BJ (cell line): Measurements from ENCODE around the gene DSCAML1. TPM values are rescaled to one million over a fixed set of nuclear protein-coding genes. Genes with fewer than 3 reads are reported as not detected.

Source experiments
- CTCF ChIA-PET: fragments of 350-600 bp; formaldehyde crosslinking; extraction: SDS; loops from one replicate; lab custom pipeline; 2021; ENCODE audit warnings: antibody characterized with exemption, inconsistent platforms; lab: Yijun Ruan, JAX
- POLR2A ChIA-PET: fragments of 300-600 bp; sonication (Branson Sonifier 250); formaldehyde crosslinking; extraction: SDS; loops from one replicate; lab custom pipeline; 2021; ENCODE audit warnings: antibody characterized with exemption; lab: Charles Lee
- DNase-seq: peaks from one replicate; pipeline ENCODE4 v3.0.0-alpha.2; 2011; ENCODE audit warnings: low read depth
- H3K27me3 ChIP-seq: 2 replicates; pipeline ENCODE4 v1.6.0; 2011; ENCODE audit warnings: low read length; ENCODE audit not compliant: control insufficient read depth, insufficient read depth
- H3K36me3 ChIP-seq: 2 replicates; pipeline ENCODE4 v1.5.1; 2011; ENCODE audit warnings: low read length; ENCODE audit not compliant: control insufficient read depth, insufficient read depth
- H3K4me3 ChIP-seq: 2 replicates; pipeline ENCODE4 v1.5.1; 2011; ENCODE audit warnings: low read depth, mild to moderate bottlenecking, control low read depth, low read length
- CTCF ChIP-seq: IDR thresholded peaks from 2 replicates; pipeline ENCODE4 v1.5.1; 2011; ENCODE audit warnings: low read depth, mild to moderate bottlenecking, control low read depth, inconsistent platforms, low read length, moderate library complexity; ENCODE audit not compliant: insufficient read depth
- polyA plus RNA-seq: library from polyadenylated mRNA; depleted of rRNA; stranded (reverse); fragments of >200 nt; gene quantifications from 2 replicates; pipeline ENCODE4 v1.2.3, GENCODE V29; 2011

Gene DSCAML1
- polyA plus RNA-seq, 1 experiment: not detected

- CTCF ChIA-PET: interaction anchor here (0.6 to 1.3 kb wide), 2 partner anchors 83 to 139 kb away, joined by 3 to 4 read pairs; no protein-coding TSS in a partner anchor
- POLR2A ChIA-PET: no interaction called here
Observed at GRCh38 chr11:117565709-117566108, 231.3 kb downstream of the DSCAML1 start.

GRCh38 chr11:117564321-117564720, 232.7 kb downstream of the DSCAML1 start:
- Histone ChIP-seq H3K27me3 (no peaks in the 10 kb centered on the region), H3K4me3 (no peak overlapping the region), H3K36me3 (no peaks in the 10 kb centered on the region)
- POLR2A ChIA-PET: no interaction called here
- CTCF ChIA-PET: no interaction called here
- no peak for TF ChIP-seq CTCF
- no peak for DNase-seq

More at GRCh38 chr11:117565709-117566108, 231.3 kb downstream of the DSCAML1 start:
- Histone ChIP-seq H3K27me3 (no peaks in the 10 kb centered on the region), H3K36me3 (no peaks in the 10 kb centered on the region), H3K4me3 (no peak overlapping the region)
- DNase-seq: no peak
- no peak for TF ChIP-seq CTCF

- Histone ChIP-seq H3K36me3 (no peaks in the 10 kb centered on the region), H3K4me3 (no peak overlapping the region), H3K27me3 (no peaks in the 10 kb centered on the region)
- ChIA-PET CTCF (no interaction called here), POLR2A (no interaction called here)
- TF ChIP-seq CTCF: no peak
- DNase-seq: no peak
Observed at GRCh38 chr11:117563556-117563955, 233.5 kb downstream of the DSCAML1 start.

- Histone ChIP-seq H3K36me3 (no peaks in the 10 kb centered on the region), H3K4me3 (no peak overlapping the region), H3K27me3 (no peaks in the 10 kb centered on the region)
- DNase-seq: no peak
- no peak for TF ChIP-seq CTCF
- POLR2A ChIA-PET: no interaction called here
- CTCF ChIA-PET: no interaction called here
Observed at GRCh38 chr11:117562136-117562535, 234.9 kb downstream of the DSCAML1 start.

- CTCF ChIA-PET: interaction anchor here (1.7 kb wide), 1 partner anchor 23 kb away, joined by 4 read pairs; no protein-coding TSS in a partner anchor
- no peak for TF ChIP-seq CTCF
- POLR2A ChIA-PET: no interaction called here
- Histone ChIP-seq H3K4me3 (no peak overlapping the region), H3K36me3 (no peaks in the 10 kb centered on the region), H3K27me3 (no peaks in the 10 kb centered on the region)
- no peak for DNase-seq
Observed at GRCh38 chr11:117560780-117561530, 236.1 kb downstream of the DSCAML1 start.
